B cell (primary cell): ENCODE results near the gene SCN4A. TPM values are rescaled to one million over a fixed set of nuclear protein-coding genes. Genes with fewer than 3 reads are reported as not detected.

Experiments
- ATAC-seq: fragments of 200-7000 bp; cut with Tn5 transposase; one replicate; pipeline ENCODE4 v1.10.0; 2021; ENCODE audit warnings: low read depth, mild to moderate bottlenecking, moderate number of reproducible peaks, moderate library complexity
- CTCF ChIA-PET: fragments of 350-600 bp; sonication (Branson Sonifier 250); formaldehyde crosslinking; loops from one replicate; lab custom pipeline; 2021; ENCODE audit warnings: antibody characterized with exemption, inconsistent platforms; lab: Charles Lee
- POLR2A ChIA-PET: fragments of 350-600 bp; sonication (Branson Sonifier 250); formaldehyde crosslinking; loops from one replicate; lab custom pipeline; 2021; ENCODE audit warnings: antibody characterized with exemption; lab: Charles Lee
- DNase-seq: peaks from one replicate; pipeline ENCODE4 v3.0.0; 2013
- H2AFZ ChIP-seq: 2 replicates; pipeline ENCODE4 v1.6.1; 2012; ENCODE audit warnings: mild to moderate bottlenecking, low read depth, low read length; ENCODE audit not compliant: insufficient read depth, poor library complexity, severe bottlenecking
- H3K27ac ChIP-seq, 2 donors: 1 replicate in 1 of 2; 2 replicates in 1 of 2; pipeline ENCODE4 v1.5.1; 2012 to 2013; ENCODE audit warnings: low read length in 2 of 2, mild to moderate bottlenecking in 2 of 2, moderate library complexity in 1 of 2
- H3K27me3 ChIP-seq, 4 experiments: fragments of 200-600 bp in 1 of 4; sonication (generic) in 1 of 4; replicated peaks in 1 of 4; 1 replicate in 2 of 4; 2 replicates in 2 of 4; pipeline versions ENCODE4 v1.6.1 to v1.7.0; 2013 to 2016; ENCODE audit warnings: low read length in 3 of 4, mild to moderate bottlenecking in 2 of 4, mixed read lengths in 1 of 4, moderate library complexity in 1 of 4; ENCODE audit not compliant: insufficient read depth in 4 of 4, control insufficient read depth in 3 of 4; ENCODE audit errors: control extremely low read depth in 1 of 4
- H3K36me3 ChIP-seq, 2 experiments: replicated peaks in 1 of 2; 1 replicate in 1 of 2; 2 replicates in 1 of 2; pipeline versions ENCODE4 v1.6.1 to v1.7.1; 2013; ENCODE audit warnings: low read length in 1 of 2; ENCODE audit not compliant: insufficient read depth in 2 of 2, control insufficient read depth in 1 of 2; ENCODE audit errors: control extremely low read depth in 1 of 2, extremely low read depth in 1 of 2
- H3K4me1 ChIP-seq, 2 donors: fragments of 200-600 bp in 1 of 2; sonication (generic) in 1 of 2; 1 replicate in 1 of 2; 2 replicates in 1 of 2; pipeline versions ENCODE4 v1.5.1 to v1.6.1; 2013 to 2017; ENCODE audit warnings: low read length in 2 of 2; ENCODE audit not compliant: control insufficient read depth in 2 of 2, insufficient read depth in 2 of 2
- H3K4me2 ChIP-seq: replicated peaks from 2 replicates; pipeline ENCODE3; 2012; ENCODE audit warnings: mild to moderate bottlenecking, low read depth, low read length; ENCODE audit not compliant: poor library complexity, severe bottlenecking
- H3K4me3 ChIP-seq, 5 experiments: fragments of 200-600 bp in 1 of 5; sonication (generic) in 1 of 5; 1 replicate in 3 of 5; 2 replicates in 2 of 5; pipeline versions ENCODE4 v1.5.1 to v1.7.0; 2011 to 2016; ENCODE audit warnings: low read length in 4 of 5, mild to moderate bottlenecking in 4 of 5, low read depth in 2 of 5, control low read depth in 1 of 5, moderate library complexity in 1 of 5; ENCODE audit not compliant: insufficient read depth in 1 of 5; ENCODE audit errors: control extremely low read depth in 1 of 5, extremely low read depth in 1 of 5
- H3K79me2 ChIP-seq: fragments of 200-600 bp; sonication (generic); one replicate; pipeline ENCODE4 v1.6.0; 2016; ENCODE audit warnings: low read length; ENCODE audit not compliant: control insufficient read depth, insufficient read depth
- H3K9ac ChIP-seq: fragments of 200-600 bp; sonication (generic); 2 replicates; pipeline ENCODE4 v1.6.1; 2017; ENCODE audit warnings: mild to moderate bottlenecking, low read length, moderate library complexity
- H3K9me3 ChIP-seq, 3 donors: one replicate each; pipeline versions ENCODE4 v1.6.1 to v1.7.1; 2013; ENCODE audit warnings: low read length in 2 of 3; ENCODE audit not compliant: control insufficient read depth in 2 of 3, insufficient read depth in 1 of 3; ENCODE audit errors: control extremely low read depth in 1 of 3
- H4K20me1 ChIP-seq: 2 replicates; pipeline ENCODE4 v1.6.0; 2012; ENCODE audit warnings: mild to moderate bottlenecking, low read length; ENCODE audit not compliant: insufficient read depth, control insufficient read depth, poor library complexity, severe bottlenecking
- H3K27ac Mint-ChIP-seq: one replicate; pipeline ENCODE4 v1.8.0; 2021; ENCODE audit warnings: mixed read lengths
- H3K27me3 Mint-ChIP-seq: one replicate; pipeline ENCODE4 v1.8.0; 2021; ENCODE audit warnings: mixed read lengths
- H3K4me1 Mint-ChIP-seq: one replicate; pipeline ENCODE4 v1.8.0; 2021; ENCODE audit warnings: mixed read lengths
- H3K4me3 Mint-ChIP-seq: one replicate; pipeline ENCODE4 v1.8.0; 2021; ENCODE audit warnings: mixed read lengths
- H3K9me3 Mint-ChIP-seq: one replicate; pipeline ENCODE4 v1.8.0; 2022; ENCODE audit warnings: mixed read lengths; ENCODE audit not compliant: insufficient read depth
- CTCF ChIP-seq: fragments of 200-600 bp; IDR thresholded peaks from one replicate; pipeline ENCODE4 v1.8.0; 2022; ENCODE audit warnings: antibody characterized with exemption, mild to moderate bottlenecking
- EZH2 ChIP-seq: IDR thresholded peaks from 2 replicates; pipeline ENCODE4 v1.6.1; 2012; ENCODE audit warnings: borderline replicate concordance, low read depth, mild to moderate bottlenecking, moderate library complexity, low read length; ENCODE audit not compliant: insufficient read depth, poor library complexity, severe bottlenecking
- WGBS: methylation state at CpG from one replicate; pipeline ENCODE4 v1.1.5; 2013; ENCODE audit warnings: missing lambda C conversion rate; ENCODE audit not compliant: insufficient coverage; 5-methylcytosine and 5-hydroxymethylcytosine counted together
- intact Hi-C: fragments of 100-400 bp; cut with micrococcal nuclease; formaldehyde crosslinking; loops from one replicate; pipeline ENCODE4 v1.10.0; 2022
- polyA plus RNA-seq: library from polyadenylated mRNA; depleted of rRNA; stranded (reverse); fragments of >200 nt; gene quantifications from 2 replicates; pipeline ENCODE4 v1.2.3, GENCODE V29; 2012
- total RNA-seq, 2 donors: library from RNA; stranded (reverse); fragments of 120-200 nt in 1 of 2; gene quantifications; 1 replicate in 1 of 2; 2 replicates in 1 of 2; pipeline versions ENCODE4 v1.2.3 to v1.2.4, GENCODE V29; 2013 to 2022

Gene SCN4A
- total and polyA plus RNA-seq, 2 donors (not counting 1 experiment from before 2014, with no cell fraction given) = 1.1 to 1.4 TPM

GRCh38 chr17:63975541-63976092, 2.9 kb upstream of the SCN4A start:
- H3K4me3 ChIP-seq = no peak overlapping the region
- no peak overlapping the region for H3K9ac ChIP-seq
- Mint-ChIP-seq H3K4me1 (no peaks in the 10 kb centered on the region), H3K27ac (no peak overlapping the region), H3K4me3 (no peak overlapping the region), H3K9me3 (no peaks in the 10 kb centered on the region), H3K27me3 (peaks cover 13% of the 10 kb centered on the region)
- H3K79me2 ChIP-seq = no peaks in the 10 kb centered on the region
- H3K27me3 ChIP-seq = peaks cover 0 to 10% (median 4%) of the 10 kb centered on the region in 4 experiments
- H3K27ac ChIP-seq = no peak overlapping the region
- TF ChIP-seq EZH2 (no peak), CTCF (no peak)
- no peaks in the 10 kb centered on the region for H4K20me1 ChIP-seq
- H3K36me3 ChIP-seq = no peaks in the 10 kb centered on the region
- H3K4me1 ChIP-seq = no peaks in the 10 kb centered on the region
- intact Hi-C loops = no loop called here
- POLR2A ChIA-PET = interaction anchor here (0.5 to 1.0 kb wide), 2 partner anchors 21 to 47 kb away, joined by 4 to 5 read pairs; no protein-coding TSS in a partner anchor
- no peaks in the 10 kb centered on the region for H3K9me3 ChIP-seq
- DNase-seq (no peak), ATAC-seq (no peak)
- no peak overlapping the region for H2AFZ ChIP-seq
- no peak overlapping the region for H3K4me2 ChIP-seq
- 86% methylated on average over 2 of the region's 2 CpGs for WGBS
- CTCF ChIA-PET = interaction anchor here (0.7 to 2.9 kb wide), 5 partner anchors 10 to 56 kb away, joined by 3 to 9 read pairs (median 6); no protein-coding TSS in a partner anchor

GRCh38 chr17:63974594-63975192, 2.0 kb upstream of the SCN4A start:
- no peaks in the 10 kb centered on the region for H3K4me1 ChIP-seq
- ChIA-PET POLR2A (interaction anchor here (1.0 to 1.1 kb wide), 2 partner anchors 20 to 28 kb away, joined by 5 read pairs; no protein-coding TSS in a partner anchor), CTCF (interaction anchor here (1.5 to 2.9 kb wide), 2 partner anchors 11 to 16 kb away, joined by 5 to 7 read pairs; no protein-coding TSS in a partner anchor)
- H3K36me3 ChIP-seq = no peaks in the 10 kb centered on the region
- H3K9me3 Mint-ChIP-seq = no peaks in the 10 kb centered on the region
- H3K79me2 ChIP-seq = no peaks in the 10 kb centered on the region
- DNase-seq (no peak), ATAC-seq (no peak)
- H3K4me3 Mint-ChIP-seq = no peak overlapping the region
- peaks cover 0 to 10% (median 4%) of the 10 kb centered on the region in 4 experiments for H3K27me3 ChIP-seq
- H3K27ac ChIP-seq = no peak overlapping the region
- no peak overlapping the region for H3K9ac ChIP-seq
- H3K27ac Mint-ChIP-seq = no peak overlapping the region
- peaks cover 13% of the 10 kb centered on the region for H3K27me3 Mint-ChIP-seq
- no peaks in the 10 kb centered on the region for H4K20me1 ChIP-seq
- no peak overlapping the region for H3K4me3 ChIP-seq
- no peaks in the 10 kb centered on the region for H3K4me1 Mint-ChIP-seq
- WGBS = 88% methylated on average over 8 of the region's 10 CpGs
- H3K9me3 ChIP-seq = no peaks in the 10 kb centered on the region
- H3K4me2 ChIP-seq = no peak overlapping the region
- intact Hi-C loops = no loop called here
- no peak overlapping the region for H2AFZ ChIP-seq
- no peak for TF ChIP-seq EZH2
- no peak for TF ChIP-seq CTCF
